NOMO-1 (cell line): ENCODE measurements around the gene KRTAP23-1.

ENCODE experiments used
- DNase-seq, 2 experiments: peaks; one replicate each; lab custom pipeline; 2025; ENCODE audit not compliant: unreplicated experiment in 2 of 2; lab: John Stamatoyannopoulos, UW

Gene KRTAP23-1, protein sequence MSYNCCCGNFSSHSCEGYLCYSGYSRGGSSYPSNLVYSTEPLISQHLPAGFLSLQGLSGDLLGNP

DNA sequence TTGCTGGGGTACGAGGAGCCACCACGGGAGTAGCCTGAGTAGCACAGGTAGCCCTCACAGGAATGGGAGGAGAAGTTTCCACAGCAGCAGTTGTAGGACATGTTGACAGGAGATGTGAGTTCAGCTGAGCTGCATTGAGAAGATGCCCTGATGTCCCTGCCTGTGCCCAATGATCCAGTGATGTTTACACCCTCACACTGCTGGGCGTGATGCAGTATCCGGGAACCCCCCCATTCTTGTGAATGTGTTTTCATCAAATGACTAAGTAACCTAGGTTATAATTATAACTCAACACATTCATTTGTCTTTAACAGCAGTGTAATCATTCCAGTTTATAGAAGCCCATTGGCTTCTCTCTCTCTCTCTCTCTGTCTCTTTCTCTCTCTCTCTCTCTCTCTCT is at the start of gene KRTAP23-1:
TSS of gene KRTAP23-1 (minus strand) at position 101 of the 400 bp plus-strand sequence. CDS start at position 101, 0 bp downstream.
- DNase-seq, result no peak

DNA sequence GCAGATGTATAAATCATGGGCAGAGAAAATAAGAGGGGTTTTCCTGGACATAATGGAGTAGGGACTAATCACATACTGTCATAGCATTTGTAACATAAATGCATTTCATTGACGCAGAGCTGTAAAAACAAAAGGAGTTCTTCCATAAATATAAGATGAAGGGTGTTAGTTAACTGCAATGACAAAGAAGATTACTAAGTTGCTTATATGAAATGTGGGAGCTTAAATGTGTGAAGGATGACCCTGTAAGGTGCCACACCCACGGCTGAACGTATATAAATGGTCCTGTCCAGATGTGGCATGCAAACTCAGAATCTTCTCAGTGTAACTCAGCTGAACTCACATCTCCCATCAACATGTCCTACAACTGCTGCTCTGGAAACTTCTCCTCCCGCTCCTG is 47.3 kb upstream of the KRTAP23-1 start, which contains the start of gene KRTAP13-1:
TSS of gene KRTAP13-1 (plus strand) at position 301 of the 400 bp plus-strand sequence. CDS start at position 357, 56 bp downstream.
- DNase-seq, result no peak

DNA sequence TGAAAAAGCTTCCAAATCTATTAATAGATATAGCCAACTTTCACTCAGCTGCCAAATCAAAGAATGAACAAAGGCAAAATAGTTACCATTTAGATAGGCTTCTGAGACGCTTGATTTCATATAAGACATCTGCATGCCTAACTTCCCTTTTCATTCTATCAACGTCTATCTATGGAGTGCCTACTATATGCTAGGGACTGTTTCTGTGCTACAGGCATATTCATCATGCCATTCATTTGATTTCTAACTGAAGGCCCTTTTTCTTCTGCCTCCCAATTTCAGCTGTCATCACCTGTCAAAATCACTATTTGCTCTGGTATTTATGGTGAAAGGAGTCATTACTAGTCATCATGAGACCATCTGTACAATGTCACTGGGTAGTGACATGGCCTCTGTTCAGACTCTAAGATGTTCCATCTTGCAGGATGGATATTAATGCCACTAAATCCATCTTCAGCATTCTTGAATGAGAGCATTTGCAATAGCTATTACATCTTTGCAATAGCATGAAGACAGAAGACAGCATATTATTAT is 43.2 kb upstream of the KRTAP23-1 start:
- no peak for DNase-seq

DNA sequence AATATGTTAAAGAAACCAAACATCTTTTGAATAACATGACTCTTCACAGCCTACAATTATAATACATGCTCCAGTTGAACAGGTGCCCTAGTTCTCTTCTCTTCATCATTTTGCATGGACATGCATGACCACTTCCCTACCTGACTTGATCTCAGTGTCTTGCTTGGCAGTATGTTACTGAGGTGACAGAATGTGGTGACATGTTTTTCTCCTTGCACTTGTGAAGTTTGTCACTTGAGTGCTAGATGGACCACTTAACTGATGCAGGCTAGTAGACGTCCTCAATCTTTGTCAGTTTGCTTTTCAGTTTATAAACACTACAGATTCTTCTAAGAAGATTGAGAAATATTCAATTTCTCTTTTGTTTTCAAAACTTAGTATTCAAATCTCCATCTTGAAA is 33.8 kb upstream of the KRTAP23-1 start:
- DNase-seq, result no peak

DNA sequence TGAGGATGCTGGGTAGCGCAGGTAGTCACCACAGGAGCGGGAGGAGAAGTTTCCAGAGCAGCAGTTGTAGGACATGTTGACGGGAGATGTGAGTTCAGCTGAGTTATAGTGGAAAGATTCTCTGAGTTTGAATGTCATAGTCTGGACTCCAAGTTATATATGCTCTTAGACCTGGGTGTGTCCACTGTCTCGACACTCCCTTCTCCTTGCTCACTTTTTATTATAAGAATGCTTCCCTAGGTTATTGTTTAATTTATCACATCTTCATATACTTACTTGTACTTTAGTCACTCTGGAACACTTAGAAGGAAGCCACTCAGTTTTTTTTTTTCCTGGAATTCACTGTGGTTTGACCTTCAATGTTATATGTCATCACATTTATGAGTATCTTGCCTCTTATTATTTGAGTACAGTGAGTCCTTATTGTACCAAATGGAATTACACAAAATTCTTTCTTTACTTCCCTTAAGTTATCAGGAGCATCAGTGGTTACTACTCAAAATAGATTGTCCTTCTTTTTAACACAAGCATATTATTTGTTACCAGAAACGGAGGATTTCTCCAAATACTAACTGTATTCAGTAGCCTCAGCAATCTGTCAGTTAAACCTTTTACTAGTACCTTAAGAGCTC is 23.8 kb upstream of the KRTAP23-1 start, which contains the start of gene KRTAP13-2:
TSS of gene KRTAP13-2 (minus strand) at position 133 of the 632 bp plus-strand sequence. CDS start at position 75, 58 bp downstream.
- no peak for DNase-seq

DNA sequence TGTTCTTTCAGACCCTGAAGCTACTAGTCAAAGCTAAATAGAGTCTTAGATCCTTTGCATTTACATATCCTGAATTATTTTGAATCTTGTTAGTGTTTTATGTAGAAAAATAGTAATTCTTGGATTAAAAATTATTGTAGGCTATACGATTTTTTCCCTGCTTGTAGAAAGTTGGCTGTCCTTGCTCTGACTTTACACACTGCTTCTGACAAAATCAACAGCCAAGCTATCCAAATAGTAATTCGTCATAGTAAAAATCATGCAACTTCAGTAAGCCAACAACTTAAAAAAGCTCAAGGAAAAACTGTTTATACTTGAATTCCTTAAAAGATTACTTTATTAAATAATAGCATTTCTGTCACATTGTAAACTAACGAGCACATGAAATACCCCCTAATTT is 7.5 kb upstream of the KRTAP23-1 start:
- no peak for DNase-seq

DNA sequence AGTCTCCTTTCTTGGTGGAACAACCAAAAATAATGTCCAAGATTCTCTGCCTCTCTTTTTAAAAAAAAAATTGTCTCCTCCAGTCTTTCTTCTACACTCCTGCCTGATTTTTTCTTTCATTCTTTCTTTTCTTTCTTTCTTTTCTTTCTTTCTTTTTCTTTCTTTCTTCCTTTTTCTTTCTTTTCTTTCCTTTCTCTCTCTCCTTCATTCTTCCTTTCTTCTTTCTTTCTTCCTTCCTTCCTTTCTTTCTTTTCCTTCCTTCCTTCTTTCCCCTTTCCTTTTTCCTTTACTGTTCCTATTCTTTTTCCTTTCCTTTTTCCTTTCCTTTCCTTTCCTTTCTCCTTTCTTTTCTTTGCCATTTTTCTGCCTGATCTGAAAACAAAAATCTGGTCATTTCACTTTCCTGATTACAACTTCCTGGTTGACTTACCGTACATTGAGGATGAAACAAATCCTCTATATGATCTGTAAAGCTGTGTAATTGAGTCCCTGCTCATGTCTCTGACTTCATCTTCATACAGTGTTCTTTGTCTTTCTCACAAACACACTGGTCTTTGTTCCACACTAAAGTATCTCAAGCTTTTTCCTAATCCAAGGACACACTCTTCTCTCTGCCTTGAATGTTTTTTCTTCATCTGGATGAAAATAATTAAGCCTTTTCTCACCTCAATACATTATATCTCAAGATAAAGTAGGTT is 6.1 kb upstream of the KRTAP23-1 start:
- DNase-seq, result no peak

DNA sequence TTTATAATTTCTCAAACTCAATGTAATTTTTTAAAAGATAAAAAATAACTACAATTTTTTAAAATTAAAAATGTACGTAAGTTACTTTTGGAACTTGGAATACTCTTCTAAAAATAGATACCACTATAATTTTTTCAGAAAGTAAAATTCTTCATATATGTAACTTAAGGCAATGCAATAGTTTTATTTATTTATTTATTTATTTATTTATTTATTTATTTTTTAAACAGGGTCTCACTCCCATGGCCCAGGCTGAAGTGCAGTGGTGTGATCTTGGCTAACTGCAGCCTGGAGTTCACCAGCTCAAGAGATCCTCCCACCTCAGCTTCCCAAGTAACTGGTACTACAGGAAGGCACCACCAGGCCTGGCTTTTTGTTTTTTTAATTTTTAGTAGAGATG is 3.1 kb upstream of the KRTAP23-1 start:
- DNase-seq, result no peak

DNA sequence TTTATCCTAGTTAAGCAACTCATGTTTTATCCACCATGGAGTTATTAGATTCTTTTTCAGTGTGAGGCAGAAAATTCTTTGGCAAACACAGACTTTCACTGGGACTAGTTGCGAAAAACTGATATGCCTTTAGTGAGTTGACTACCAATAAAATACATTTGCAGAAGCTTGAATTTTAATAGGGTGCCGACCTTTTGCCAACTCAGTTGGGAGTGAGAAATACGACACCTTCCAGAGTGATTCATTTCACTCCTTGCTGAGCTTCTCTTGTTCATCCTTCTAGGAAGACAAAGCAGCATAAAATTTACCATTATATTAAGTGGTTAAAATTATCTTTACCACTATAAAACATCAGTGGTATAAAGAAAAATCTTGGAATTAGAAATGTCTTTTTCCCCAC is 1.2 kb upstream of the KRTAP23-1 start:
- no peak for DNase-seq

DNA sequence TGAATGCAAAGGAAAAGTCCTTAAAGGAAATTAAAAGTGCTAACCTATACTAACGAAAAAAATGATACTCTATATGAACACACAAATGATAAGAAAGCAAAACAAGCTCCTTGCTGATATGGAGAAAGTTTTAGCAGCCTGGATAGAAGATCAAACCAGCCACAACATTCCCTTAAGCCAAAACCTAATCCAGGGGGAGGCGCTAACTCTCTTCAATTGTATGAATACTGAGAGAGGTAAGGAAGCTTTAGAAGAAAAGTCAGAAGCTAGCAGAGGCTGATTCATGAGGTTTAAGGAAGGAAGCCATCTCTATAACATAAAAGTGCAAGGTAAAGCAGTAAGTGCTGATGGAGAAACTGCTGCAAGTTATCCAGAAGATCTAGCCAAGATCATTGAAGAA is 3.4 kb downstream of the KRTAP23-1 start:
- DNase-seq, result no peak

DNA sequence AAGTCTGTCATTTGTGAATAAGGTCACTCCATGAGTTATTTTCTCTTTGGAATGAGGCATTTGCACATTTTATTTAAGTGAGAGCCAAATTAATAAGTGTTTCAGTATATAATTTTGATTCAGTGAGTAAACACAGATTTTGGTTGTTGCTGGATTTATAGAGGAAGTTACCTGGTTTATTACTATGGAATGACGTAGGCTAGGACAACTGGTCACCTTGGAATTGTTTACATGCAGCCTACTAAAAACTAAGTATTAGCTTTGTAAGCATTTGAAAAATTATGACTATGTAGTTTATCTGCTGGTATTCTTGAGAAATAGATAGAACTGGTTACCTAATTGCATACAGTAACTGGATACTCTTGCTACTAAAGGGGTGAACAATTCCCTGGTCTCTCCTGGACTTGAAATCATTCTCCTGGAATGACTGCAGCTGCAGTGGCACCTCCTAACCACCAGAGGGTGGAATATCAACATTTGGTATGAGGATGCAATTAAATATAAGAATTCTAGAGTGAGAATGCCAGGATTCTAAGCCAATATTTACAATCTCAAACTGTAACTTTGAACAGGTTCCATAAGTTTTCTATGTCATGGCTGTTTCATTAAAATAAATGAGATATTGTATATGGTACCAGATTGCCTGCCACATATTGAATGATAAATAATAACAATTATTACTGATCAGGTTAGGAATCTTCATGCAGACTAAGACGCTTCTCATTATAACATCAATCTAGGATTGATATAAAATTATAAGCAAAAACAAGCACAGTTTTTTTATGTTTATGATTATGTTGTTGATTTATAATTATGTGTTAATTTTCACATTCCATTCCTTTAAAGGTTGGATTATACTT is 7.5 kb downstream of the KRTAP23-1 start:
- peak in 1 of 2 experiments; percentile 4 for DNase-seq

DNA sequence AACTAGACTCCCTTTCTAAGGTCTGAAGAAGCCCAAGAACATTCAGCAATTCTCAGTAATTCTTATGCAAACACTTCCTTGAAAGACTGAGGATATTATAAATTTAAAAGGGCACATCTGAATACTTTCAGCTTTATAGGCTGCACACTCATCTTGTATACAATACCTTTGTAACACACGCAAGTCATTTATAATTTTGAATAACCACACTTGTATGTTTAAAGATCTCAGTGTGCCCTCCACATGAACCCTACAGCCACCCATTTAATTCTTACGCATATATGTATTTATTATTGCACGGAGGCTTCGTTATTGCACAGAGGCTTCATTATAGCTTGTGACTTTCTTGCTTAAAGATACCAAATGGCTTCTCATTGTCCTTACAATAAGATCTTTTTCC is 9.7 kb downstream of the KRTAP23-1 start:
- DNase-seq, result no peak

DNA sequence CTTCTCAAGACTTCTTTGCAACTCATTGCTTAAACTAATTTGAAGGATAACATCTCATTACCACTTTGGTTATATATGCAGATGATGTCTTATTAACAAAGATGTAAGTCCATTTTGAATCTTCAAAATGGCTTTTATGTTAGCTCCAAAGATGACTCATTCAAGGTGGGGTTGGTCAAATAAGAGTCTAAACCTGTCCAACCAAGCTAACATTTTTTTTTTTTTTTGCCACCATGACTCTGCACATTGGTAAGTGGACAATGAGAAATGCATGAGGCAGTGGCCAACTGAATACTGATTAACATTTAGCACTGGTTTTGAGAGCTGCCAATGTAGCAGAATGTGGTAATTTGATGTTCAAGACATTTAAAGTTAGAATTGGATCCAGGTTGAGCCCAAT is 10.6 kb downstream of the KRTAP23-1 start:
- no peak for DNase-seq

DNA sequence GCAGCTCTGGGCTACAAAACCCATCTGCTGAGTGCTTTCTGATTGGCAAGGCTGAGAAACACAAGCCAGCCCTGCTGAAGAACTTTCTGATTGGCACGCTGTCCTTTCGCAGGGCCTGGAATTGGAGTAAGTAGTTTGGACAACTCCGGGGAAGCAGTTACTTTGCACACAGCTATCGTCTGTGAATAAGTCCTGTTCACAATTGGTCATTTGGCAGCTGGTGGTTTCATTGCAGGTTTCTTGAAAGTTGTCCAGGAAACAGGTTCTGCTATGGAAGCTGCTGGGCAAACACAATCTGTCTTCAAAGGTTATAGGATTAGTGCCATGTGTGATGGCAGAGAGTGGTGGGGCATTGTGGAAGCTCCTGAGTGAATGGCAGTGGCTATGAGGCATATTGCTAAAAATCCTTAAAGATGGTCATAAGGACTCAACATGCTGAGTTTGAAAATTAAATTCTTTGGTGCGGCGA is 11.1 kb downstream of the KRTAP23-1 start, which contains the start of gene KRTAP27-1:
TSS of gene KRTAP27-1 (minus strand) at position 419 of the 469 bp plus-strand sequence. CDS start at position 393, 26 bp downstream.
- DNase-seq, result no peak

DNA sequence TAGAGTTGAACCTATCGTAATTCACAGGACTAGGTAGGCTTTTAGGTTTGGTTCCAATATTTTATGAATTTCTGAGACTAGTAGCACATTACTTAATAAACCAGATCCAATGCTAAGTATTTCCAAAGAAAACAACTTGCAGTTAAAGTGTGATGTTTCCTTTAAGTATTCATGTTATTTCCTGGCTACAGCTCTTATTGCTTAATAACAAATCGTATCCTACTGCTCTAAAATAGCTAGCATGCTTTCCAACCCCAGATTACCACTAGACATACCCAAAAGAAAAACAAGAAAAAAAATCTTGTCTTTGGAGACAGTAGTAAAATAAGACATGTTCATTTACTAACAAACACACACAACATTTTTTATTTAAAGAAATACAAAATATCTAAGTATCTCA is 11.8 kb downstream of the KRTAP23-1 start:
- no peak for DNase-seq

DNA sequence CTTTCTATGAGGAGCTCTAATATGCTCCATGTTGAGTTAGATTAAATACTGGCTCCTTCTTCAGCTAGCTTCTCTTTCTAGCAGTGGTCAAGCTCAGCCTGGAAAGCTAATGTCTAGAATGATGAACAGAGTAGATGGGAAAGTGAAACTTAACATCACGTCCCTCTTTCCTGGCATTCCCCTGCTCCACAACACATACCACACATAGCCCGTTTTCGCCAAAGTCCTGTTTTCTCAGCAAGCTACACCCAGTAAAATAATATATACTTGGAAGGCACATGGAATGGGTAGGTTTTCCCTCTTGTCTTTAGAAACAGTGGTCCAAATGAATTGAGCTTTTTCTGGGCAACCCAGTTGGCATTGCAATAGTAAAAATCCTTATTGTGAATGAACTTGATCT is 14.7 kb downstream of the KRTAP23-1 start:
- DNase-seq, result no peak

DNA sequence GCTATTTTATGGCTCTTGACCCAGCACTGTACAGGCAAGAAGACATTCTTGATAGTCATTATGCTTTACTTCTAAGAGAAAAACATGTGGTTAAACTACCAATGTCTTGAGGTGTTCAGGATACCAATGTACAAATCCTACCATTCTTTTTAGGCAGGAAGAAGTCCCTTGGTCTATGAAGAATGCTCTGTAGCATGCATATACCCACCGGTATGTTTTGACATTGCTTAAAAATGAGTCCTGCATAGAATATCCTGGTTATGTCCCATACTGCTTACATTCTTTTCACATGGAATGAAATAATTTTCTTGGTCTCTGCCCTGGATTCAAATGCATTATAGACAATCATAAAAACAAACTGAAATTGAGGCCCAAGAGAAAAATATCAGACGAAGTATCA is 15.7 kb downstream of the KRTAP23-1 start:
- DNase-seq, result no peak

DNA sequence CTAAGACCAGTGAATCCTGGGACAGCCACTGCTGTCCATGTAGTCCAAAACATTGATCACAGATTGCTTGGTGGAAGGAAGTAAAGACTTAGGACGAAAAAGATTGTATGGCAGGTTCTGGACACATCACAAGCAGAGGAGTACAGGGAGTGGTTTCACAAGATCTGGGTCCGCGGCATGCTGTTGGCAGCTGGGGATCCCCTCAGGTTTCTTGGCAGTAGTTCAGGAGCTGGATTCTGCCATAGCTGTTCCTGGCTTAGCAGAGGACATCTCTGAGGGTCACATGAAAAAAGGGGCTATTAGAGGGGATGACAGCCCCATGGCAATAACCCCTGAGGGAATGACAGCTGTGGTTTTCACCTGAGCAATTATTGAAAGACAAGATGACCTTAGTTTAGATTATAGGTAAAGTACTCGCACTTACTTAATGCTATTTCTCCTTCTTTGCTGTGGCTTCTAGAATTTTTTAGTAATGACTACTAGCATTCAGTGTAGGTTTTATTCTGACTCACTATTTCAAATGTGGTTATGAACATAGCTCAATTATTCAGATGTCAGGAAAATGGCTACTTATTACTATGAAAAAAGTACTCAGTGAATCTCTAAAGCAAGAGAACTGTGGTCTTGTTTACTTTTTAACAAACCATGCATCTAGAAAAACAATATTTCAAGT is 19.1 kb downstream of the KRTAP23-1 start:
- DNase-seq, result no peak

DNA sequence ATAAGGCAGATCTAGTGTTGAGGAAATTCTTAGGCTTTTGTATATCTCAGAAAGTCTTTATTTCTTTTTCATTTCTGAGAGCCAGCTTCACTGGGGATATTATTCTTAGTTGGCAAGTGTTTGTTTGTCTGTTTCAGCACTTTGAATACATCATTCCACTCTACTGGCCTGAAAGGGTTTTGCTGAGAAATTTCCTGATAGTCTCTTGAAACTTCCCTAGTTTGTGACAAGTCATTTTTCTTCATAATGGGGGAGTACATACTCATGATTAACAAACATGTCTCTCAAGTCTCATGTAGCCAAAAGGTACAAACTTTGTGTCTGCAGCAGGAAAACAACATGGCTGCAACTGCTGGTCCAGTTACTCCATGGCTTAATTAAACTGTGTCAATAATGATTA is 22.0 kb downstream of the KRTAP23-1 start:
- DNase-seq, result no peak

DNA sequence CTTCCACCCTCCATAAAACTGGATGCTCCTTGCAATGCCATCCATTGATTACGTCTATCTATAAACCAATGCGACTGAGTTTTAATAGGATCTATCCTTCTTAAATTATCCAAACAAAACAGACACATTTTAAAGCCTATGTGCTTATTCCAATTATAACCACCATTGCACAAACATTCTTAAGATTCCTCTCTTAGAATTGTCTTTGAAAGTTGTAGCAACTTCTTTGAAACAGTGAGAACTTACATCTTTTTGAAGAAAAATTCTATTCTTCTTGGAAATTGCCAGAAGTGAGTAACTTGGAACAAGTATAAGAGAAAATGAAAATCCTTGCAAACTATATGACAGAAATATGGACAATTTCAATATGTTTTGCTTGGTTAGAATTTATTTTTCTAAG is 28.2 kb downstream of the KRTAP23-1 start, which contains the start of gene KRTAP26-1:
TSS of gene KRTAP26-1 (minus strand) at position 101 of the 400 bp plus-strand sequence. CDS start 280 bp downstream, outside the sequence.
- no peak for DNase-seq
